ENCODE data around the gene CEP43.

CEP43 gene

DNA sequence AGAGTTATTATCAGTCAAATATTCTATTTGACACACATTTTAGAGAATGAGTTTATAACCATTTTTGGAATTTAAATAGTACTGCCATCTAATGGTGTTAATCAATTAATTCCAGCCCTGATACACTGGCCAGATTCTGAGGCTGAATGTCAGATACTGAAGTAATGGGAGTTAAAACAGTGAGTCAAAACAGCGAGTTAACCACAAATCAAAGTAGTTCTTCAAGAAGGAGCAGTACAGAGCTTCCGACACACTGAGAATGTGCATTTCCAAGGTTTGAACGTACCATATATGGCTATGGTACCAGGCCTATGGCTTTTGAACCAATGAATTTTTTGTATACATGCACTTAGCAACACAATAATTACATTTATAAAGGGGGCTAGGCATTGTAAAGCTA, 11.3 kb upstream of the CEP43 start:
- no peak overlapping the region for H3K27ac ChIP-seq (replicated peaks)
- no peaks in the 10 kb centered on the region for H3K27me3 ChIP-seq (ENCODE audit: insufficient read depth, poor library complexity, severe bottlenecking)
- TF ChIP-seq, protein P1, sequence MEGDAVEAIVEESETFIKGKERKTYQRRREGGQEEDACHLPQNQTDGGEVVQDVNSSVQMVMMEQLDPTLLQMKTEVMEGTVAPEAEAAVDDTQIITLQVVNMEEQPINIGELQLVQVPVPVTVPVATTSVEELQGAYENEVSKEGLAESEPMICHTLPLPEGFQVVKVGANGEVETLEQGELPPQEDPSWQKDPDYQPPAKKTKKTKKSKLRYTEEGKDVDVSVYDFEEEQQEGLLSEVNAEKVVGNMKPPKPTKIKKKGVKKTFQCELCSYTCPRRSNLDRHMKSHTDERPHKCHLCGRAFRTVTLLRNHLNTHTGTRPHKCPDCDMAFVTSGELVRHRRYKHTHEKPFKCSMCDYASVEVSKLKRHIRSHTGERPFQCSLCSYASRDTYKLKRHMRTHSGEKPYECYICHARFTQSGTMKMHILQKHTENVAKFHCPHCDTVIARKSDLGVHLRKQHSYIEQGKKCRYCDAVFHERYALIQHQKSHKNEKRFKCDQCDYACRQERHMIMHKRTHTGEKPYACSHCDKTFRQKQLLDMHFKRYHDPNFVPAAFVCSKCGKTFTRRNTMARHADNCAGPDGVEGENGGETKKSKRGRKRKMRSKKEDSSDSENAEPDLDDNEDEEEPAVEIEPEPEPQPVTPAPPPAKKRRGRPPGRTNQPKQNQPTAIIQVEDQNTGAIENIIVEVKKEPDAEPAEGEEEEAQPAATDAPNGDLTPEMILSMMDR (IDR thresholded peaks at IDR 0.05; ENCODE audit: insufficient read depth, low read length): no peak
- TF ChIP-seq SPI1 (IDR thresholded peaks at IDR 0.05; ENCODE audit: borderline replicate concordance, low read depth): no peak
- TF ChIP-seq POLR2AphosphoS5 (IDR thresholded peaks at IDR 0.05; ENCODE audit: low read depth): no peak
- TF ChIP-seq GABPA (IDR thresholded peaks at IDR 0.05; ENCODE audit: low read depth): no peak
- TF ChIP-seq, protein P2, sequence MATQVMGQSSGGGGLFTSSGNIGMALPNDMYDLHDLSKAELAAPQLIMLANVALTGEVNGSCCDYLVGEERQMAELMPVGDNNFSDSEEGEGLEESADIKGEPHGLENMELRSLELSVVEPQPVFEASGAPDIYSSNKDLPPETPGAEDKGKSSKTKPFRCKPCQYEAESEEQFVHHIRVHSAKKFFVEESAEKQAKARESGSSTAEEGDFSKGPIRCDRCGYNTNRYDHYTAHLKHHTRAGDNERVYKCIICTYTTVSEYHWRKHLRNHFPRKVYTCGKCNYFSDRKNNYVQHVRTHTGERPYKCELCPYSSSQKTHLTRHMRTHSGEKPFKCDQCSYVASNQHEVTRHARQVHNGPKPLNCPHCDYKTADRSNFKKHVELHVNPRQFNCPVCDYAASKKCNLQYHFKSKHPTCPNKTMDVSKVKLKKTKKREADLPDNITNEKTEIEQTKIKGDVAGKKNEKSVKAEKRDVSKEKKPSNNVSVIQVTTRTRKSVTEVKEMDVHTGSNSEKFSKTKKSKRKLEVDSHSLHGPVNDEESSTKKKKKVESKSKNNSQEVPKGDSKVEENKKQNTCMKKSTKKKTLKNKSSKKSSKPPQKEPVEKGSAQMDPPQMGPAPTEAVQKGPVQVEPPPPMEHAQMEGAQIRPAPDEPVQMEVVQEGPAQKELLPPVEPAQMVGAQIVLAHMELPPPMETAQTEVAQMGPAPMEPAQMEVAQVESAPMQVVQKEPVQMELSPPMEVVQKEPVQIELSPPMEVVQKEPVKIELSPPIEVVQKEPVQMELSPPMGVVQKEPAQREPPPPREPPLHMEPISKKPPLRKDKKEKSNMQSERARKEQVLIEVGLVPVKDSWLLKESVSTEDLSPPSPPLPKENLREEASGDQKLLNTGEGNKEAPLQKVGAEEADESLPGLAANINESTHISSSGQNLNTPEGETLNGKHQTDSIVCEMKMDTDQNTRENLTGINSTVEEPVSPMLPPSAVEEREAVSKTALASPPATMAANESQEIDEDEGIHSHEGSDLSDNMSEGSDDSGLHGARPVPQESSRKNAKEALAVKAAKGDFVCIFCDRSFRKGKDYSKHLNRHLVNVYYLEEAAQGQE (IDR thresholded peaks at IDR 0.05; ENCODE audit: insufficient replicate concordance, low read depth): no peak
- no peak for DNase-seq (ENCODE audit: low read depth in 1 of 2, low spot score in 1 of 2)
- H3K4me3 ChIP-seq (replicated peaks; ENCODE audit: insufficient read depth, low read length): no peak overlapping the region

DNA sequence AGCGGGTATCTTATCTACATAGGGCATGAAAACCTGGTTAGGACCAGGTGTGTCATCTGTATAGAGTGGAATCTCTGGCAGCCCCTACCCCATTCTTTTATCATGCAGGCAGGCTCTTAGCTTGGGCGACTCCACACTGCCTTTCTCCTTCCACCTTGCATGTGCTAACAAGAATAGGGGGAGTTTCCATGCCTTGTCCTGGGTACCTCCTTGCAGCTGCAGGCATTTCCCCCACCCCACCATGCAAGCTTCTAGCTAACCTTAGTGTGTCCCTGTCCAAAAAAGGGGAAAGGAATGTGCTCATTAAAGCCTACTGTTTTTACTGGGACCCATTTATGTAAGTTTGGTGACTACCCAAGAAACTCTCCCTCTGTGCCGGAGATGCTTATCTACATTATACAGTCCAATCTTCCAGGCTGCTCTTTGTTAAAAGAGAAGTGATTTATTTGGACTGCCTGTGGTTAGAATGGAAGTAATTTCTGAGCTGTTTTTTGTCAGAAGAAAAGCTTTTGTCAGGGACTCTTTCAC, 10.5 kb upstream of the CEP43 start:
- no peak overlapping the region for H3K4me3 ChIP-seq (replicated peaks; ENCODE audit: insufficient read depth, low read length)
- H3K27ac ChIP-seq (replicated peaks): no peak overlapping the region
- TF ChIP-seq, protein P1 (IDR thresholded peaks at IDR 0.05; ENCODE audit: insufficient read depth, low read length): no peak
- TF ChIP-seq GABPA (IDR thresholded peaks at IDR 0.05; ENCODE audit: low read depth) (no peak), SPI1 (IDR thresholded peaks at IDR 0.05; ENCODE audit: borderline replicate concordance, low read depth) (no peak), POLR2AphosphoS5 (IDR thresholded peaks at IDR 0.05; ENCODE audit: low read depth) (no peak)
- TF ChIP-seq, protein P2 (IDR thresholded peaks at IDR 0.05; ENCODE audit: insufficient replicate concordance, low read depth): no peak
- DNase-seq (ENCODE audit: low read depth in 1 of 2, low spot score in 1 of 2): no peak
- no peaks in the 10 kb centered on the region for H3K27me3 ChIP-seq (ENCODE audit: insufficient read depth, poor library complexity, severe bottlenecking)

DNA sequence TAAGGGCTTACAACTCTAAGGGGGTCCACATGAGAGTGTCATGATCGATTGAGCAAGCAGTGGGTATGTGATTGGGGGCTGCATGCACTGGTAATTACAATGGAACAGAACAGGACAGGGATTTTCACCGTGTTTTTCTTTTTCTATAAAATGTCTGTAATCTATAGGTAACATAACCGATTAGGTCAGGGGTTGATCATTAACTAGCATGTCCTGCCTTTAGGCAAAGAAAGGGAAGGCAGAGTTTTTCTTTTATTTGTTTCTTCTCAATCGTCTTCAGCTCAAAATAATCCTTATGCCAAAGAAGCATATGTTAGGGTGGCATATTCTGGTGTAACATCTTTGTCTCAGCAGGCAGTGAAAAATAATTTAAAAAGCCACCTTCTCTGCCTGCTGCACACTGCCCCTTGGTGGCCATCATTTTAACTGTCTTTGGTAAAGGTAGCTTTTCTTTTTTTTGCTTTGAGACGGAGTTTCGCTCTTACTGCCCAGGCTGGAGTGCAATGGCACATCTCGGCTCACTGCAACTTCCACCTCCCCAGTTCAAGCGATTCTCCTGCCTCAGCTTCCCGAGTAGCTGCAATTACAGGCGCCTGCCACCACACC, 9.7 kb upstream of the CEP43 start:
- TF ChIP-seq, protein P1 (IDR thresholded peaks at IDR 0.05; ENCODE audit: insufficient read depth, low read length): peak; percentile 9
- TF ChIP-seq GABPA (IDR thresholded peaks at IDR 0.05; ENCODE audit: low read depth) (no peak), SPI1 (IDR thresholded peaks at IDR 0.05; ENCODE audit: borderline replicate concordance, low read depth) (no peak)

More for the DNA sequence above, 9.7 kb upstream of the CEP43 start:
- DNase-seq (ENCODE audit: low read depth in 1 of 2, low spot score in 1 of 2): peak in 1 of 2 experiments; percentile 28
- Histone ChIP-seq H3K27me3 (ENCODE audit: insufficient read depth, poor library complexity, severe bottlenecking) (no peaks in the 10 kb centered on the region), H3K4me3 (replicated peaks; ENCODE audit: insufficient read depth, low read length) (no peak overlapping the region), H3K27ac (replicated peaks) (no peak overlapping the region)

Measured in HL-60 (cell line).